Hematopoietic multipotent progenitor cell treated with erythropoietin and hydrocortisone succinate and interleukin-3 and kit ligand, for 8 days (in vitro differentiated cells): ENCODE results near the gene USPL1.

Source experiments
- DNase-seq: peaks from one replicate; pipeline ENCODE4 v3.0.0-alpha.2; 2015

Gene USPL1

DNA sequence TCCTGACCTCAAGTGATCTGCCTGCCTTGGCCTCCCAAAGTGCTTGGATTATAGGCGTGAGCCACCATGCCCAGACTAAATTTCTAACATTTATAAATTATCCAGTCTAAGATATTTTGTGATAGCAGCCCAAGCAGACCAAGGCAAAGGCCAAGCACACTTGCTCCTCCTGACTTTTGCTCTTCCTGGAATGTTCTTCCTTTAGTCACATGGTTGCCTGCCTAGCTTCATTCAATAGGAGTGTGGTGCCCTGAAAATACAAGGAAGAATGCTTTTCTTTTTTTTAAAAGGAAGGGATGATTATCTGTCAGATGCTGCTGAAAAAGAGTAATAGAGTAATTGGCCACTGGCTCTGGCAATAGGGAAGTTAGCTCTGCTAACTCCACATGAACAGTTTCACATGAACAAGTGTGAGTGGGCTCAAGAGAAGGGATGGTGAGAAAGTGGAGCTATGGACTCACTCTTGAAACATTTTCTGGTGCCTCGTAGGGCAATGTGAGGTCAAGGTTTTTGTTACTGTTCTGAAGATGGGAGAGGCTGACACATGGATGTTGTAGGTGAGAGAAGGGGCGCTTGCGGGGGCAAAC is 47.1 kb downstream of the USPL1 start:
- no peak for DNase-seq

DNA sequence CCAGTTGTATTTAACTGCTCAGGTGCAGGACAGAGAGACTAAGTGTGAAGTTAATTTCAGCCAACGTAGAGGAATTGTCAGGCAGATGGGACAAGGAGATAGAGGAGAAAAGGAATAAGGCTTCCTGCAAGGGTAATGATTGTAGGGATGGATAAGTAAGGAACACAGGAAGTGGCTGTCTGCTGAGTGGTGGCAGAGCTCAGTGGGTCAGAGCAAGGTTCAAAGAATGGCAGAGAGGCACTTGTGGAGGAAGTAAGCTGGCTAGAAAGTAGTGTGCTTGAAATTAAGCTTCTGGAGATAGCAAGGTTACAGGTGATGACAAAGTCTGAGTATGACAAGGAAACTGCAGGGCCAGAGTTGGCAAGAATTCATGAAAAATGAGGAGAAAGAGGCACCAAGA is 47.9 kb downstream of the USPL1 start:
- no peak for DNase-seq

DNA sequence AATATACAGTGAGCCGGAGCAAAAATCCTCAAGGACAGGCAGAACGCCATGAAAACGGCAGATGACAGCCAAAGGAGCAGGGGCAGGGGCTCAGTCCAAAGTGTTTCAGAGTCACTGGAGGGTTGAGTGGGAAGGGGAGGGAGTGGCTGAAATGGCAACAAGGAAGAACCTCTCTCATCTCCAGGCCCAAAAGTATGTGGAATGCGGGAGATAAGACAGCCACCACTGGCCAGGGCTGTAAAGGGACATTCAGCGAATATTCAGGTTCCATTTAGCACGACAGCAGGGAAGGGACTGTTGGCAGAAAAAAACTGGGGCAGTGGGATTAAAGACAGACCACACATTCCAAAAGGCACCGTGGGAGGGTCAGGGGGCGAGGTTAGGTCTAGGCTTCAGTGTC is 48.4 kb downstream of the USPL1 start:
- DNase-seq: no peak

DNA sequence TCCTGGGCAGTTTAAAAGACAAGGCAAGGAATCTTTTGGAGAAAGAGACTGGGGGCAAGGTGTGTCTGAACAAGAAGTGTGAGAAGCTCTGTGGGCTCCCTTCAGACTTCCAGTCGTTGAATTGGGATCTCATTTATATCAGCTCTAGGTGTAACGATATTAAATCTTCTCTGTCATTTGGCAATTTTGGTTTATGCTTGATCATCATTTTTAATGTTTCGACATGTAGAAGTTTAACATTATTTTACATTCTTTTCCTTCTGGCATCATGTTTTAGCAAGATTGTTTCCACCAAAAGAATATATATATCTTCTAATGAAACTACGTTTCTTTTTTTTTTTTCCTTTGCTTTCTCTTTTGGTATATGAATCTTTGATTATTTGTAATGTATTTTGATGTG is 49.3 kb downstream of the USPL1 start:
- no peak for DNase-seq

DNA sequence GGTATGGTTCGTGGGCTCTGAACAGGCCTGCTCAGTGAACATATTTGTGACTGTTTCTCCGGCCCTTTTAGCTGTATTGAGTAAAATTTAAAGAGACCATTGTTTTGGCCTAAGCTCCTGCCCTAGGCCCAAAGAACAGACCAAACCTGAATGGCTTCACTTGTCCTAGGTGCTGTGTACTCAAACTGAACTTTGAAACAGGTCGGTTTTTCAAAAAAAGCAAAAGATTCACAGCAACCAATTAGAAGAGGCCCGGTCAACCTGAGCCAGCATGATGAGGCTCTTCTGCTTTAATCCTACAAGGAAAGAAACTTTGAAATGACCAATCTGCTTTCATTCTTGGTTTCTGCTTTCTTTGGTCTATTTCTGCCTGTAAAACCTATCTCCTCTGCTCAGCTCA is 50.6 kb downstream of the USPL1 start:
- DNase-seq: no peak

DNA sequence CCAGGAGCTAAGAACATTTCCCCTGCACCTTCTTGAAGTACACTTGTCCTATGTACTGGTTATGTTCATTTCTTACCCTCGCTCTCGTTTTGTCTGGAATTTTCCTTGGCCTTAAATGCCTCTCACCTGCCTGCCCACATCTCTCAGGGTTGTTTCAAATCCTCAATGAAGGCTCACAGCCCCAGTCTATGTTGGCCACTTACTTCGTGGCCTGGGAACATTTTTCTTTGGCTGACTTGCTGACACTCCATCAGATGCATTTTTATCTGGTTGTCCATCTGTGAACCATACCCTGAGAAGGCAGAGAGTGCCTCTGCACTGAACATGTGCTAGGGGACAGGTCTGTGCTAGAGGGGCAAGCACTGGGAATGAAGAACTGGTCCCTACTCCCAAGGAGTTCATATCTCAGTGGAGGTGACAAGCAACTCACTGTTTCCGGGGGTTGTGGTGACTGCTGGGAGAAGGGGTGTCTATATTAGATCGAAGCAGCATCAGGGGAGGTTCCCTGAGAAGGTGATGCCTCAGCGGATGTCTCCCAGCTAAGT is 53.6 kb downstream of the USPL1 start:
- DNase-seq: no peak

DNA sequence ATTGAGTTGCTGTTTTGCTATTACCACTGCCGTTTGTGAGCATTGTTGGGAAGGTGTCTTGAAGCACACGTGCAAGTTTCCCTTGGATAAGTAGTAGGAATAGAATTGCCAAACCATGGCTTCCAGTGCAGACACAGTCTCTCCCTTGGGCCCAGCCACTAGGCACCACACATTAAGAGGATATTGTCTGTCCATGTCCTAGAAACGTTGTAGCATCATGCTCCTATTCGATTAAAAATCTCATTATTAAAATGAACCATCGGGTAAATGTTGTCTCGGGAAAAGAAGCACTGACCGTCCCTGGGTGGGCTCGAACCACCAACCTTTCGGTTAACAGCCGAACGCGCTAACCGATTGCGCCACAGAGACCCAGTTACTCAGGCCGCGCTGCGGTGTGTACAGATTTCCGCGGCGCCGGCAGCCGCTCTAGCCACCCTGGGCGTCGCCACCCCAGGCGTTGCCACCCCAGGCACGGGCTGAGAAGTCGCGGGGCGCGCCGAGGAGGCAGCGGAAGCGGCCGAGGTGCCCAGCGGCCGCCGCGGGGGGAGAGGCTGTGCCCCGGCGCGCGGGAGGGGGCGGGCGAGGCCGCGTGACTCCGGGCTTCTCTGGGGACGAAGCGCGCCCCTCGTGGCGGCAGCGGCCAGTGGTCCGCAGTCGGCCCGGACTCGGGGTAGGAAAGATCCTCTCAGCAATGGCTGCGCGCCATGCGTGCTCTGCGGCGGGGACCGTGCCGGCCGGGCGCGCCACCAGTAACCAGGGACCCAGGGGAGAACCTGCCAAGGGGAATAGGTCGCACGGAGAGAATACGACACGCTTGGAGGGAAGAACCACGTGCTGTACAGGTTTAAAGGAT is 56.2 kb downstream of the USPL1 start:
- DNase-seq: peak; percentile 91

DNA sequence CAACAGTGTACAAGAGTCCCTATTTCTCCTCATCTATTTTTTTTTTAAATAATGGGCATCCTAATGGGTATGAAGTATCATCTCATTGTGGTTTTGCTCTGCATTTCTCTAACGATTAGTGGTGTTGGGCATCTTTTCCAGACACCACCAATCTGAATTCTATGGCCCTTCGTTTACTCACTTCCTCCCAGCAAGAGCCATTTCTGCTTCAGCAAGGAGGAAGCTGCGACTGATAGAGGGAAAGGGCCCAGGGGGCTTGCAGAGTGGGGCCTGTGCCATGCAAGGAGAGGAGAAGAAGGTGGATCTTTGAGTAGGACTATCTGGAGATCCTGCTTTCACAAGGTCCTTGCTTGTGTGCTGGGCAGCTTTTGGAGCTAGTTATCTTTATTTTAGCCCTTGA is 58.0 kb downstream of the USPL1 start:
- no peak for DNase-seq

DNA sequence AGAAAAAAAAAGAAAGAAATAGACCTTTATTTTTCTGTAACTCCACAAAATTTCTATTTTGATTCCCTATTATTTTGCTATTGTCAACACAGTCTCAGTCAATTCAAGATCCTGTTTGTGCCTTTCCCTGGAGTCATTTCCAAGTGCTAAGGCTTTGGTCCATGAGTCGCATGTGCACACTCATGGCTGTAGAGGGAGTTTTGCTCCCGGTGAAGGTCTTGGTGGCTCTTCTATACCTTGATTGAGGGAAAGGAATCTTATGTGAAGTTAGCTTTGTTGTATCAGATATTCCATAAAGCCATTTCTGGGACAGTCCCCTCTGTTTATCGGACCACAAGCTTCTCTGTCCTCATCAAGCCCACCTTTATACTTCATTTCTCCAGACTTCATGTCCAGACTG is 59.0 kb downstream of the USPL1 start:
- peak; percentile 27 for DNase-seq

DNA sequence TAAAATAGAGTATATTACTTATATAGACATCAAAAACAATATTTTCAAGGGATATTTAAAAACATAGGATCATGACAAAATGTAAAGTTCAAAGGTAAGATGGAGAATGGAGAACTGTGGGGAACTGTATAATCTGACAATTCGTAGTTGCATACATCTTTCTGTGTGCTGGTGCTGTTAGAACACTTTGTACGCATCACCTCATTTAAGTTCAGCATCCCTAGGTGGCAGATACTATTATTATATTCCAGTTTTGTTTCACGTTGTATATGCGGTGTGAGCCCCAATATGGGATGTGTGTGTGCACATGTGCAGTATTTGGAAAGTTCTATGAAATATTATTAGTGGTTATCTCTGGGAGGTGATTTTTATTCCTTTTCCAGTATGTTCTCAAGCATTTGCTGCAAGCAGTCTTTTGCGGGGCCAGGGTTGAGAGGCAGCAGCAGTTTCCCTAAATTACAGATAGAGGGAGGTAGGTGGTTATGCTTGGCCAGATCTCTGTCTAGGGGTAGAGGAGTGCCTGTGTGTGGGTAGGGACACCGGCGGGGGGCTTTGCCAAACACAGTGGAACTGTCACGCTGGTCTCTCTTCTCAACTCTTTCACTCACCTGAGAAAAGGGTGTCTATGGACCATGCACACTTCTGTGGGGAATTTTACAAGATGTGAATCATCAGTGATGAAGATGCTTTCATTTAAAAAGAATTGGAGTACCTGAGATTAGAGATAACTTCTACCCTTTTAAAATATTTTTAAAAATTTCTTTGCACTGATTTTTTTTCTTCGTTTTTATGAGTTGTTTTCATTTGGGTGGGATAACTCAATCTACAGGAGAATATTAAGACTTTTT is 62.0 kb downstream of the USPL1 start:
- peak; percentile 24 for DNase-seq

DNA sequence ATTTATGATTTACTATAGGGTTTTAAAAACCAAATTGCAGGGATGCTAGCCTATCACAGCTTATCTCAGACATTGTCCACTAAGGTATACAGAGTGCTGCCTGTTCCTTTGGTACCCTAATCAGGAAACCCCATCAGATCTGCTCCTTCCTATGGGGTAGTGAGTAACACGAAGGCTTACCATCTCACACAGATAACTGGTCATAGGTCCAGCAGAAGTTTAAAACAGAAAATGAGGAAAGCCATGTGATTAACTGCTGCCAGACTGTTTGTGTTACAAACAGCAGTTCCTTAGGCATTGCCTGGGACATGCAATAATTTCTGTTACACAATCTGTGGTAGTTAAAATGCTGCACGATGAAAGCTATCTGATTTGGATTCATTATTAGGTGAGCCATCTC is 64.1 kb downstream of the USPL1 start:
- DNase-seq: no peak

DNA sequence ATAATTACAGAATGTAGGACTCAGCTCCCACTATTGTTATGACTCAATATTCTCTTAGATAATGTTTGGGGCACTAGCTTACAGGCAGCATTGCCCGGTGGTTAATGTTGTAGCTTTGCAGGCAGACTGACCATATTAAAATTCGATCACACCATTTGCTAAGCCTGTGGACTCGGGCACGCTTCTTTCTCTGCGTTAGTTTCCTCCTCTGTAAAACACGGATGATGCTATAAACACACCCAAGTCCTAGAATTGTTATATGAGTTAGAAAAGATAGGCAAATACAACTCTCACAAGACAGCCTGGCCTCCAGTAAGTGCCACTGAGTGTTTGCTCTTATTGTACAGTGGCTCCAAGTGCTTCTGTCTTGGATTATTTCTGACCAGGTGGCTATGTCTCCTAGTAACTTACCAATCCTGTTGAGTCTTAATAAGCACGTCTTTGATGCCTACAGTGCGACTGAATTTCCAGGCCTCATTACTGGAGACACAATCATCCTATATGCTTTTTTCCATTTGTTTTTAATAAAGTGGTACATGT is 67.7 kb downstream of the USPL1 start:
- no peak for DNase-seq

DNA sequence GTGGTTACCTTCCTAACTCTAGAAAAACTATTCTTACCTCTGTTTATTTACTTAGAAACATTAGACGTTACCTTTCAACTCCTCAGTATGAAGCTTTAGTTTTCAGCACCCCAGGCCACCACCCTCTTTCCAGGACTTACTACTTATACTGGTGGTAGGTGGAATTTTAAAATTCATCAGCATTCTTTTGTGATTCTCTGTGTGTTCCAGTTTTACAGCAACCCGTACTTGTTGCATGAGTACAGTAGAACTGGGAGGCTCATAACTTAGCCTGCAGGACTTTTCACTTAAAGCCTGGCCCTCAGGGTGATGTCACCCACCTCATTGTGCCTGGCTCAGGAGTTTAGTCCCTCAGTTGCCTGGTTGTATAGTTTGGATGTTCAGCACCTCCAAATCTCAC is 68.3 kb downstream of the USPL1 start:
- DNase-seq: no peak

DNA sequence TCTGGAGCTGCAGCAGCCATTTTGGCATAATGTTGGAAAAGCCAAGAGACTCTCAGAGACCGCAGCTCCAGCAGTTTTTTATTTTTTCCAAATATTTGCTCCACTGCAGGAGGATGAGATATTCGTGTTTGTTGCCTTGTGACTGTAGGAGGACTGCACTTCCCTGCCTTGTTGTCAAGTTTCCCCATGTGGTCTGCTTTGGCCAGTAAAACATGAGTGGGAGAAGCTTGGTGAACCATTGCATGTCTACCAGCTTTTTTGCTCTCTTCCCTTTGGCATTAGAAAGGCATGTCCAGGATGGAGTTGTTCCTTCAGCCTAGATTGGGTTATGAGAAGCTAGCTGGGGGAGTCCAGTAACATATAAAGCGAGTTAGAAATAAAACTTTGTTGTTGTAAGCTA is 69.9 kb downstream of the USPL1 start:
- DNase-seq: no peak

DNA sequence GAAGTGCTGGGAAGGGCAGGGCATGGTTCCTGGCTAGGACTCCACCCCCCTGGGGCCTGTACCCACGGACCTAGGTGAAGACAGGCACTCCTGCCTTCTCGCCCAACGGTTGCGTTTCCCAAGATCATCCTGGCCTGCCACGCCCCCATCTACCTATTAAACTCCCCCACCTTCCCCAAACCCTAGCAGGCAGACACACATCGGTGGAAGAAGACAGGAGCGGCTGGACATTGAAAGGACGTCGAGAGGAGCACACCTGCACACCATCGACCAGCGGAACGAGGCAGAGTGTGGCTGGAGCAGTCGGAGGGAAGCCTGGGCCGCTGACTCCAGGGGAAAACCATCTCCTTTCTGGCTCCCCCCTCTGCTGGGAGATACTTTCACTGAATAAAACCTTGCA is 72.0 kb downstream of the USPL1 start:
- no peak for DNase-seq

DNA sequence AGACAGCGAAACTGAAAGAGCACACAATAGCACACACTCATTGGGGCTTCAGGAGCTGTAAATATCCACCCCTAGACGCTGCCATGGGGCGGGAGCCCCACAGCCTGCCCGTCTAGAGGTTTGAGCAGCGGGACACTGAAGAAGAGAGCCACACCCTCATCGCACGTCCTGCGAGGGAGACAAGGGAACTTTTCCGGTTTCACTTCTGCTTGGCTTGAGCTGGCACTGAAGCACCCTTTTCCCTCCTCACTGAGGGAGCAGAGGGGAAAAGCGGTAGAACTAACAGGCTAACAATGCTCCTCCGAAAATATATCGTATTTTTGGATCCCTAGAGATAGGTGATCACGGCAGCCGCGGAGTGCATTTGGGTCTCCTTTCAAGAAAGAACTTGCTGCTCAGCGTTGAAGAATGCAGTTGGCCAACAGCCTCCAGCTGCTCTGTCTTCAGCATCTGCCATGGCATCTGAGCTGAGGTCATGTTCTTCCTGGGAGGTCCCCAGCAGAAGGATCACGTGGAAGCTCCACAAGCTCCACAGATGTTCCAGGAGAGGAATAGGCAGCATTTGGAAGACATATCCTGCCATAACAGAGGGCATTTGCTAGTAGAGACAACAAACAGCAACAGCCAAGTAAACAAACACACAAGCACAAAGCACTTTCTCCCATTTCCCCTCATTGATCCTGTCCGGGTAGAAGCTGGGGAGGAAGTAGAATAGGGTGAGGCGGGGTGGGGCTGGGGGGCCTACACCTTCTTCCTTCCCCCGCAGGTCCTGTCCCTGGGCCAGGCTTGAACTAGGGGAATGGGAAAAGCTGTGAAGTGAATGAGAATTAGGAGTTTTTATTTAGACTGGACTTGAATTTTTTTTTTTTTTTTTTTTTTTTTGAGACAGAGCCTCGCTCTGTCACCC is 72.8 kb downstream of the USPL1 start:
- peak; percentile 67 for DNase-seq

DNA sequence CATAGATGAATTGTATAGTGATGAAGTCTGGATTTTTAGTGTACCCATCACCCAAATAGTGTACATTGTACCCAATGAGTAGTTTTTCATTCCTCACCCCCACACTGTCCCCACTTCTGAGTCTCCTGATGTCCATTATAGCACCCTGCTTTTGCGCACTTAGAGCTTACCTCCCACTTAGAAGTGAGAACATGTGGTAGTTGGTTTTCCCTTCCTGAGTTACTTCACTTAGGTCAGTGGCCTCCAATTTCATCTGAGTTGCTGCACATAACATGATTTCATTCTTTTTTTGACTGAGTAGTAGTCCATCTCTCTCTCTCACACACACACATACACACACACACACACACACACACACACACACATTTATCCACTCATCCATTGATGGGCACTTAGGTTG is 74.4 kb downstream of the USPL1 start:
- DNase-seq: no peak

DNA sequence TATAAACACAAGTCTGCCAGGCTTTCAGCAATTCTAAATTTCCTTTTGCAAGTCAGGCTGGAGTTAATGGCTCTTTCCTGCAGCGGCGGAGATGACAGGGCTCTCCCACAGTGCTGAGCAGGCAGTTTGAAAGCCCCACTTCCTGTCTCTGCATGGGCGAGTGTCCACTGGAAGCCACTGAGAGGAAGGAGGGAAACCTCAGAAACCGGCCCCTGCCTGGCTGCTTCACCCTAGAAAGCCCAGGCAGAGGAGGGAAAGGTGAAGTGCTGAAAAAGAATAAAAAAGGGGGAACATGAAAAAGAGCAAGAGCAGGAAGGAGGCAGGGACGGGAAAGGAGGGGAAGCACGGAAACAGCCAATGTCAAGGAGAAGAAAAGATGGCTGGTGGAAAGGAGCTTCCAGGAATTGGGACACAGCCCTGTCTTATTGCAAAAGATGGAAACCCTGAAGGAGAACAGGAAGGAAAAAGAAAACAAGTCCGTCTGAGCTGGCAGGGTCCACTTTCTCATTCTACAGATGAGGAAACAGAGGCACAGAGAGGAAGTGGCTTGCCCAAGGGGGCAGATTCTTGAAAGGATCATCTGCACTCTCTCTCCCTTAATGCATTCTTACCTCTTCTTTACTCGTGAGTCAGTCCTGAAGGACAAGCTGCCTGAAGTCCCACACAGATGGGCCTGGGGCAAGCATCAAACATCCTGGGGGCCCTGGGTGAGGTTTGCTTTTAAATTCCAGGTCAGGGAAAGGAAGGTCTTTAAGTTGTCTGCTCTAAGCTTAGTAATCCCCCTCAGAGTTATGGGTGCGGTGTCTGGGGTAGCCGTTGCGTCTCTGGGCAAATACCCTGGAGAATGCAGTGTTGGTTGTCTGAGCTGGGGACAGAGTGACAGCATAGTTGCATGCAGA is 78.8 kb downstream of the USPL1 start:
- peak; percentile 16 for DNase-seq

DNA sequence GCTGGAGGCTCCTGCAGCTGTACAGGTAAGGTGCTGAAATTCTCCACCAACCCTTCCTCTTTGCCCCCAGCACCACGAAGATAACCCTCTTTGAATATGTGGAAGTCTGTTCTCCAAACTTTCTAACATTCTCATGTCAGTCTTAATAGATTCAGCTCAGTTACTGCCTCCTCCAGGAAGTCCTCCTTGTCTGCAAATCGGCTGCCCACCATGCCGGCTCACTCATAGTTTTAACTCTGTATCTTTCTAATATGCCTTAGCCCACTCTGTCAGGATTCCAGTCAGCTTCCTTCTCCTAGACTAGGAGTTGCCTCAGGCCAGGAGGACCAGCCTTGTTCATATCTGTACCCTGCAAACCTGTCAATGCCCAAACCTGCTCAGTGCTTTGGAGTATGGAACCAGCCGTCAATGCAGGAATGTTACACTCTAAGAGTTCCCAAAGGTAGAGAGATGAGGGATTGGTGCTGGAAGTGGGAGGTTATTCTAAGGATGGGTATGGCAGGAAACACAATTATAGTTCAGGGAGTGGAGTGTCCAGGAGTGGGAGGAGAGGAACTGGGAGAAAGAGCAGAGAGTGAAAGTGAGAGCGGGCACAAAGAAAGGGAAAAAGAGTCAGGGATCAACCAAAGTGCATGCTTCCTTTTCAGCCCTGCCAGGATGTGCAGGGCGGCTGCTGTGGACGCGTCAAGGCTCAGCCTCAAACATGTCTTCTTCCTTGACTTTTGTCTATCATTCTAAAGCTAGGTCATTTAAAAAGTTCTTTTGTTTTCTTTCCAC is 79.6 kb downstream of the USPL1 start:
- DNase-seq: no peak

DNA sequence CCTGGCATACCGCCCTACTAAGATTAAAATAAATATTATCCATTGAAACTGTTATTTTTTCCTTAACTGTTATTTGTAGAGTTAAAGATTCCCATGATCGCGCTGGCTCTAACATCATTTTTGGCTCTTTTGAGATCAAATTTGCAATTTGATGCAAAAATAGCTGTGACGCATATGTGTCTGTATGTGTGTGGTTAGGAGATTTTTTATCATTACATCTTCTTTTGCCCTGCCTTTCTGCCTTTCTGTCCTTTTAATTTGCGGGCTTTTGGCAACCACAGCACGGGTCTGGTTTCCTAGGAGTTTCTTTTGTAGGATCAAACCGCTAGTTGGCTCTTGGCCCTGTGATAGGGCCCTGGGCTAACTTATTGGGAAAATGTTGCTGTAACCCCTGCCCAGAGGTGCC is 80.3 kb downstream of the USPL1 start:
- DNase-seq: no peak
